ENCODE results near the gene GGCT.
"Not testable (repeated sequence)": the region's sequence is repeated elsewhere in the genome, so short reads cannot be mapped to it uniquely, and the experiment has no call there.

The GGCT gene

DNA sequence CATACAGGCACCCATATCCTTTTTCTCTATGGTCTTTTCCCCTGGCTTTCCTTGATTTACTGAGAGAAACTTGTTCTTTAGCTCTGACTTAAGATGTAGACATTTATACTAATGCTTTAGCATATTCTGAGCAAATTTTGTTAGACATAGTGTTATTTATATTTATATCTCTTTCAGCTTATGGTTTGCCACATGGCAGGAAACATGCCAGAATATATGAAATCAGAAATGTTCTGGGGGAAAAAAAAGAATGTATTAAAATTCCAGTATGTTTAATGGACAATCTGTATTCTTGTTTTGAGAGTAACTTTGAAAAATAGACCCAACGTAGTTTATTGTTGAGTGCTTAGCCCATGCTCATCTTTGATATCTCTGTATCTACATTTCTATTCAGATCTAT, 10.1 kb upstream of the GGCT start:
- no peak for DNase-seq

DNA sequence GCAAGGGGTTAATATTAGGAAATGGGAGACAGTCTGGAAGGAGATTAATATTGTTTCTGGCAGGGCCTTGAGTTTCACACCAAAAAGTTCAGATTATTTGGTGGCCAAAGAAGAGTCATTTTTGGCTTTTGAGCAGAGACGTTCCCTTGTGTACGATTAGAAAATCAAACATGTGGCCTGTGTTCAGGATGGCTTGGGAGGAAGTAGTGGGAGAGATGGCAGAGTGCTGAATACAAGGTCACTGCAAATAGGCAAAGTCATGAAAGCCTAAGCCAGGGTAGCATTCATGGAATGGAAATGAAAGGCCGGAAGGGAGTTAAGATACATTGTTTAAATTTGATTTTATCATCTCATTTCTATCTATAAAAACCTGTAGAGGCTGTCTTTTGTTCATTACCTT, 9.5 kb upstream of the GGCT start:
- no peak for DNase-seq

DNA sequence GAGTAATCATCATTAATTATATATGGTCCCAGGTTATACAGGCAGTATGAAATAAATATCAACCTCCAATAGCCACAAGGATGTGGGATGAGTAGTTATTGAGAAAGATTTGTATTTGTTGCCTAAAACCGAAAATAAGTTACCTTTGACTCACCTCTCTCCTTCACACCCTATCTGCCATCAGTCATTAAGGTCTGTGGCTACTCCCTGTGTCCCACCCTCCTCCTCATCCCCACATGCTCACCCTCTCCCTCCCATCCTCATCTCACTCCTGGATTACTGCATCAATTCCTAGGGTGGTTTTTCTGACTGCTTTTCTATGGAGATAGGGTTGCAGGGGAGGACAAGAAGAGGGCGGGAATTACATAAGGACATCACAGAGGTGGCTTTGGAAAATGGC, 9.1 kb upstream of the GGCT start:
- no peak for DNase-seq

DNA sequence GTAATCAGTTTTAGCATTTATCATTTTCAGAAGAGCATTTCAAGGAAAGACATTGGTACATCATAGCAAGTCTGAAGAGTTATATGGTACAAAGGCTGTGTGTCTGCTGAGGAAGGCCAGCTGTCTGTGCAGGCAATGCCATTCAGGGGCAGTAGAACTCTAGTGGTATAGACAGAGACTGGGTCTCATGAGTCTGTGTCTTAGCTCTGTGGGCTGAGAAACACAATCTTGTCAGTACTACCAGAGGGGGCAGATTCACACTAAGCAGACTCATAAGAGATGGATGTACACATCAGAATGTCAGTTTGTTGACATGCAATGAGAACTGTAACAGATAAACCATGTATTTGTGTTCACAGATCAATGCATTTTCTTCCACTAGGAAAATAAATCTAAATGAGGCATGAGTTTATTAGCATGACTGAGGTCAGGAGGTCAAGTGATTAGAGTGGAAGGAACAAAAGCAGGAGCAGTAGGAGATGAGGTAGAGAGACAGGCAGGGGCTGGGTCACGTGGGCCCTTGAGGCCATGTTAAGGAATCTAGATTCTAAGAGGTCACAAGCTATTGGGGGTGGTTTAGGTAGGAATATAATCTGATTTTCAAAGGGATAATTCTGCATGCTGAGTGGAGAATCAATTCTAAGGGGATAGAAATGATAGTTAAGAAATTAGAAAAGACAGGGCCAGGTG, 7.5 kb upstream of the GGCT start:
- DNase-seq, result no peak

DNA sequence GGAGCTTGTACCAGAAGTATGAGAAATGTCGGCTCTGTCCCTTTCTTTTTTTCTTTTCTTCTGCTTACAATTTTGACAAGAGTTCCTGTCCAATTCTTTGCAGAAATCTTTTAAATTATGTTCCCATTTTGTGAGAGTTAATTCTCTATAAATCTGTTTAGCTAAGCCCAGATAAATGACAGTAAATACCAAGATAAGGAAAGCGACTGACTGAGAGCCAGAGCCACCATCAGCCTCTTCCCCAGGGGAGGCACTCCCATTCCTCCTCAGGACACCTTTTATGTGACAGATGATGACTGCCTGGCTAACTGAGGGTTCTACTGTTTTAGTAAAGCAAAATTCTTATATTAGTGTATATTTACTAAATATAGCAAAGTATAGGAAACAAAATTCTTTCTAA, 6.9 kb upstream of the GGCT start:
- no peak for DNase-seq

DNA sequence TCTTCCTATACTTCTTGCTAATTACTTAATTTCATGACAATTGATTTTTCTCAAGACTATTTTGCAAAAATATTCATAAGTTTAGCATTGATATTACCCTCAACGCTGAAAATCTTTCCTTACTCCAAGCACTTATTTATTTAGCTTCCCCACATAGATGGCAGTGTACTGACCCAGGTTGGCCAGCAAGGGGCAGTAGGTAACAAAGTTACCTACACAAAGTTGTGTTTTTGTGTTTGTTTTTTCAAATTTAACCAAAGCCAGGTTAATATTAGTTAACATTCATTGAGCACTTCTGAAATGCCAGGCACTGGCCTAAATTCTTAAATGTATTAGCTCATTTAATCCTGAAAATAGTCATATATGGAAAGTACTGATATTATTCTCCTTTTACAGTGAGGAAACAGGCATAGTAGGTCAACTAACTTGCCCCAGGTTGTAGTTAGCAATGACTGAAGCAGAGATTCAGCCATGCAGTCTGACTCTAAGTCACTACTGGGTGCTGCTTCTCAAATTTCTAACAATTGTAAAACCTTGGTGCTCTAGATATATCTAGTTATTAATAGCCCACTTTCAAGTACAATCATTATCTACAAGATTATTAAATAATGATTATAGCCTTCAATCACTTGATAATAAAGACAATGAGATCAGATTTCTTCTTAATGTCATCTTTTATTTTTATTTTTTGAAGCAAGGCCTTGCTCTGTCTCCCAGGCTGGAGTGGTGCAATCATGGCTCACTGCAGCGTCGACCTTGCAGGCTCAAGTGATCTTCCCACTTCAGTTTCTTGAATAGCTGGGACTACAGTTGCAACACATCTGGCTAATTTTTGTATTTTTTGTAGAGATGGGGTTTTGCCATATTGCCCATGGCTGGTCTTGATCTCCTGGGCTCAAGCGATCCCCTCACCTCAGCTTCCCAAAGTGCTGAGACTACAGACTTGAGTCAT, 5.8 kb upstream of the GGCT start:
- peak; percentile 28 for DNase-seq

DNA sequence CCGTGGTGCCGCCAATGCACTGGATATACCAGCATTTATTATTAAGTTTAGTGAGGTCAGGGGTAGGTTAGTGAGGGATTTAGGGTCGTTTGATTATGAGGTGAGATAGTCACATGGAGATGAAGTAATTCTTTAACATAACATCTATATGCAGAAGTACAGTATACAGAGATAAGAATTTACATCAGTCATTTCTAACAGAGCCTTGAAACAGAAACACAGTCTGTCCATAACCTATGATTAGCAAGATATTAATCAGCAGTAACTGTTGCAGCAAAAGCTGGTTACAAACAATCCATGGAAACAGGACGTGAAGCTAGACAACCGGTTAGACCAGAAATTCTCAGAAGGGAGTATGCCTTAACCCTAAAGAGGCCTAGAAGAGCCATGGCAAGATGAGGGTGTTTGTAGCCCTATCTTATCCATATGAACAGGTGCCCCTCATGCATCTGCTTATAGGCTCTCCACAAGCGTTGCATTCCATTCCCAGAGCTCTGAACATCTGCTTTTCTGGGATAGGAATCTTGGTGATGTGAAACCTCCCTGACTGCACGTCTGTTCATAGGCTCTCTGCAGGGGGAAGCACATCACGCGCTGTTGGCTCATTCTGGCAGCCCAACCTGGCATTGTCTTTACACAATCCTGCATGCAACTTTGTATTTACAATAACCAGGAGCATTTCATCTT, 4.7 kb upstream of the GGCT start:
- DNase-seq, result not testable (repeated sequence)

DNA sequence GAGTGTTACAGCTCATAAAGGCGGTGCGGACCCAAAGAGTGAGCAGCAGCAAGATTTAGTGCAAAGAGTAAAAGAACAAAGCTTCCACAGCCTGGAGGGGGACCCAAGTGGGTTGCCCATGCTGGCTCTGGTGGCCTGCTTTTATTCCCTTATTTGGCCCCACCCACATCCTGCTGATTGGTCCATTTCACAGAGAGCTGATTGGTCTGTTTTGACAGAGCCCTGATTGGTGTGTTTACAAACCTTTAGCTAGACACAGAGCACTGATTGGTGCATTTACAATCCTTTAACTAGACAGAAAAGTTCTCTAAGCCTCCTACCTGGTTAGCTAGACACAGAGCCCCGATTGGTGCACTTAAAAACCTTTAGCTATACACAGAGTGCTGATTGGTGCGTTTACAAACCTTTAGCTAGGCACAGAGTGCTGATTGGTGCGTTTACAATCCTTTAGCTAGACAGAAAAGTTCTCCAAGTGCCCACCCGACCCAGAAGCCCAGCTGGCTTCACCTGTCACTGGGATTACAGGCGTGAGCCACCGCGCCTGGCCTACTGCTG, 2.8 kb upstream of the GGCT start:
- not testable (repeated sequence) for DNase-seq

DNA sequence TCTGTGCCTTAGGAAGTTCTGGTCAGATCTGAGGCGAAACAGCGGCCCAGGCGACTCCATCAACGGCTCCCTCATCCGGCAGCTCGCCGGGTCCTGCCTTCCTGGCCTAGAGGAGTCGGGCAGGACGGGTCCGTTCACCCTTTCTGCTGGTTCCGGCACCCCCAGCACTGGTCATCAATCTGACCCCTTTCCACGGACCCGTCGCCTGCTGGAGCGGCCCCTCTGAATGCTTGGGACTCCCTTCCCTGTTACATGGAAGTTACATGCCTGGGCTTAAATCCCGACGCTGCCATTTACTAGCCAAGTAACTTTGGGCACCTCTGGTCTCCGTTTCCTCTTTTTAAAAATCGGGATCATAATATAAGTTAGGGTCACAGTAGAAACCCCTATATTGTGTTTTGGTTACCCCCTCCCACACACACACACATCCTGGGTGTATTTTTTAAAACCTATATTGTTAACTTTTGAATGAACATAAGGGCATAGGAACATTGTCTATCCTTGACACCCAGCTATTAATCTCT, 607 bp upstream of the GGCT start:
- DNase-seq, result no peak

DNA sequence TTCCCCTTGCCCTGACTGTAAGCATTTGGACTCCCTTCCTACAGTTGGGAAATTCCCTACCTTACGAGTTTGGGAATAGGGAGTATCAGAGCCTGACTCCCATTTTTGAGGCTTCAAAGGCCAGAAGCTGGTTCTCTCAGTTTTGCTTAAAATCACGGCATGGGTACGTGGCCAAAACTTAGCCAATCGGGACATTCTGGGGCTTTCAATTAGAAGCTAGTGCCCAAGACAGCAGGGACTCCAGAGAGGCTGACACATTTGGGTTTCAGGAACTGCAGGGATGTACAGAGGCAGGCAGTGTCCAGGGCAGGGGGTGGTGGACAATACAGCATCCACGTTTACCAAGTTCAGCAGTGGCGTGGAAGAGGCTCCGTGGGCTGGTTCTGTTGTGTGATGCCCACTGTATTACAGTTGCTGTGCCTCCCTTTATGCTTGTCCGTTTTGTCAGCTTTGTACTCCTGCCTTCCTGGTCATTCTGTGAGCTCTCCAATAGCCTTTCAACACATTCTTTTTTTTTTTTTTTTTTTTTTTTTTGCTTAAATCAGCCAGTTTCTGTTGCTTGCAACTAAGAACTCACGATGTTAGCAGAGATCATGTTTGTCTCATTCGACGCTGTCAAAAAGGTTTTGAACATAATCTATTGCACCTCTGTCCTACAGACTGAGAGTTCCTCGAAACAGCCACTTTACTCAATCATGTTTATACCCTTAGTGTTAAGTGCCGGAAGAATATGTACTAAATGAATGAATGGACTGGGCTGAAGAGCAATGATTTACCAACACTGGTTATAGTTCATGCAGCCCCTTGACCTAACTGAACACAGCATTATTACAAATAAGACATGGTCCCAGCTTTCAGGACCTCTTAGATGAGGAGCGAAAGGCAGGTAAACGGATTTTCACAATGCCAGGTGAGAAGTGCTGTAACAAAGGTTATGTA, 1.1 kb downstream of the GGCT start:
- no peak for DNase-seq

DNA sequence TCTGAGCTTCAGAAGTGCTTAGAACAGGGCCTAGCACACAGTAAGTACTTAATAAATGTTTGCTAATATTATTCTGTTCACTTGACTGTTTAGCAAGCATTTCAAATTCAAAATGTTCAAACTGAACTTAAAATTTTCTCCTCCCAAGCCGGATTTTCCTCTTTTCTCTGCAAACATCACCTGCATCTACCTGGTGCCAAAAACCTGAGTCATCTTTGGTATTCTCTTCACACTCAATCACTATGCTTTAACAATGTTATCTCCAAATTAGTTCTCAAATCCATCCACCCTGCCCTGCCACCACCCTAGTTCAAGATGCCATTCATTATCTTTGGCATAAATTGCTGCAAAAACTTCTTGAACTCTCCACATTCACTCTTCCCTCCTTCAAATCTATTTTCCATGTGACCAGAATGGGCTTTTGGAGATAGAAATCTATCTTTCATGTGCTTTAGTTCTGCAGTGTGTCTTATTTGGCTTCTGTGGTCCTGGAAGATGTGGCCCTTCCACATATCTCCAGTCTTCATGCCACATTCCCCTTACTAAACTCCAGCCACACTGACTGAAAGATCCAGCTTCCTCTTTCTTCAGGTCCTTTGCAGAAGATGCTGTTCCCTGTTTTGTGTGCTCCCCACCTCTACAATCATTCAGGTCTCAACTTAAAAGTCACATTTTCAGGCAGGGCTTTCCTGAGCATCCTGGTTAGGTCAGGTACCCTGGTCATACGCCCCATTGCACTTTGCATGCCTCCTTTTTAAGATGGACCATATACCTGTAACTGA, 2.0 kb downstream of the GGCT start:
- DNase-seq, result no peak

DNA sequence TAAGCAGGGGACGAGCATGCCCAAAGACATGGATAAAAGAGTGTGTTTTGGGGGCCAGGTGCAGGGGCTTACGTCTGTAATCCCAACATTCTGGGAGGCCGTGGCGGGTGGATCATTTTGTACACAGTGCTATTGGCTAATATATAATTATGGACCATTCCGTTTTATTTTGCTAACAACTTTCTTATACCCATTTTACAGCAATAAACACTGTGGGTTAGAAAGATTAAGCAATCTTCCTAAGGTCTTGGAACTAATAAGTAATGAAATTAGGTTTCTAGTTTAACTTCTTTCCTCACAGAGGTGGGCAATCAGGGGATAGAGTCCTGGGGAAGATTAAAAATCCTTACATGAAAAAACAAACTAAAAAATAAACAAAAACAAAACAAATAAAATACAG, 3.4 kb downstream of the GGCT start:
- no peak for DNase-seq

DNA sequence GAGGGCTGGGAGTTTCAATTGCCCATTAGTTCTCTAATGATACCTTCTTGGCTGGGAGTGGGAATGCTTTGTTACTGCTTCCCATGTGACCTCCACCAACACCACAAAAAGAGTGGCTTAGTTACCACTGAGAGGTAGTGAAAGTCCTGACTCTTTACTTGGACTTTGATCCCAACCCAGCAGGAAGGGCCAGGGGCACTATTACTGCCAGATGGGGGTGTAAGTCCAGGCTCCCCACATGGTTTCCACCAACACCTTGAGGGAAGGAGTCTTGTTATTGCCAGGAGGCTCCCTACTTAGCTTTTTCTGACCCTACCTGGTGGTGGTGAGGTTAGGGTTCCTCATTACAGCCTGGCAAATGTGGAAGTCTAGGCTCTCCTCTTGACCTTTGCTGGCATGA, 11.4 kb downstream of the GGCT start:
- DNase-seq, result no peak

DNA sequence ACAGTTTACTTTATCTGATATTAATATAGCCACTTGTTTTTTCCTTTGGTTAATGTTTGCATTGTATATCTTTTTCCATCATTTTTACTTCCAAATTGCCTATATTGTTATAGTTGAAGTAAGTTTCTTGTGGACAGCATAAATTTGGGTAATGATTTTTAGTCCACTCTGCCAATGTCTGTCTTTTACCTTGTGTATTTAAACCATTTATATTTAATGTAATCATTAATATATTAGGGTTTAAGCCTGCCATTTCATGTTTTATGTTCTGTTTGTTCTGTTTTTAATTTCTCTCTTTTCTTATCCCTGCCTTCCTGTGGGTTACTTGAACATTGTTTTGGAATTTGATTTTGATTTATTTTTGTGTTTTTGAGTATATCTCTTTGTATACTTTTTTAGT, 13.2 kb downstream of the GGCT start:
- no peak for DNase-seq

DNA sequence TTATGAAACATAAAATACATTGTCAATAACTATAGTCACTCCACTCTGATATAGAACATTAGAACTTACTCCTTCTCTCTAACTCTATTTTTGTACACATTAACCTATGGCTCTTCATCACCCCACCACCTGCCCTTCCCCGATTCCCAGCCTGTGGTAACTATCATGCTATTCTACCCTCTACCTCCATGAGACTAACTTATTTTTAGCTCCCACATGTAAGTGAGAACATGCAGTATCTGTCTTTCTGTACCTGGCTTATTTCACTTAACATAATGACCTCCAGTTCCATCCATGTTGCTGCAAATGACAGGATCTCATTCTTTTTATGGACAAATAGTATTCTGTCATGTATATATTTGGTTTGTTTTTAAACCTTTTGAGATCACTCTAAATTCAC, 17.3 kb downstream of the GGCT start:
- no peak for DNase-seq

DNA sequence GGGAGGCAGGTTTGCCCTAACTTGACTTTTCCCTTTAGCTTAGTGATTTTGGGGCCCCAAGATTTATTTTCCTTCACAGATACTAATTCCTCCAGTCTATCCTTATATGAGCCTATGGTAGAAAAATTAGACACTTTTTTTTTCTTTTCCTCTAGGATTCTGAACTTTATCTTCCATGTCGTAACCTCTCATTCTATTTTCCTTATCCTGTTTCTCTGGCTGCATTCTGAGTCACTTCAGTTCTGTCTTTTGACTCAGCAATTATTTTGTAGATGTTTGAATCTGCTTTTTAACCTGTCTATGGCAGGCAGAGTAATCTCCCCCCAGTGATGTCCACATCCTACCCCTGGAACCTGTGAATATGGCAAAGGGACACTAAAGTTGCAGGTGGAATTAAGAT, 19.0 kb downstream of the GGCT start:
- DNase-seq, result no peak

DNA sequence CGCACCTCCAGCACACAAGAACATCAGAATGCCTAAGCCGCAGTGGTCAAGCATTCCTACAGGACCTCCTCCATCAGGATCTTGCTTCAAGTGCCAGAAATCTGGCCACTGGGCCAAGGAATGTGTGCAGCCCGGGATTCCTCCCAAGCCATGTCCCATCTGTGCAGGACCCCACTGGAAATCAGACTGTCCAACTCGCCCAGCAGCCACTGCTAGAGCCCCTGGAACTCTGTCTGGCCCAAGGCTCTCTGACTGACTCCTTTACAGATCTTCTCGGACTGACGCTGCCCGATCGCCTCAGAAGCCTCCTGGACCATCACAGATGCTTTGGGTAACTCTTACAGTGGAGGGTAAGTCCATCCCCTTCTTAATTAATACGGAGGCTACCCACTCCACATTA, 23.2 kb downstream of the GGCT start:
- not testable (repeated sequence) for DNase-seq

DNA sequence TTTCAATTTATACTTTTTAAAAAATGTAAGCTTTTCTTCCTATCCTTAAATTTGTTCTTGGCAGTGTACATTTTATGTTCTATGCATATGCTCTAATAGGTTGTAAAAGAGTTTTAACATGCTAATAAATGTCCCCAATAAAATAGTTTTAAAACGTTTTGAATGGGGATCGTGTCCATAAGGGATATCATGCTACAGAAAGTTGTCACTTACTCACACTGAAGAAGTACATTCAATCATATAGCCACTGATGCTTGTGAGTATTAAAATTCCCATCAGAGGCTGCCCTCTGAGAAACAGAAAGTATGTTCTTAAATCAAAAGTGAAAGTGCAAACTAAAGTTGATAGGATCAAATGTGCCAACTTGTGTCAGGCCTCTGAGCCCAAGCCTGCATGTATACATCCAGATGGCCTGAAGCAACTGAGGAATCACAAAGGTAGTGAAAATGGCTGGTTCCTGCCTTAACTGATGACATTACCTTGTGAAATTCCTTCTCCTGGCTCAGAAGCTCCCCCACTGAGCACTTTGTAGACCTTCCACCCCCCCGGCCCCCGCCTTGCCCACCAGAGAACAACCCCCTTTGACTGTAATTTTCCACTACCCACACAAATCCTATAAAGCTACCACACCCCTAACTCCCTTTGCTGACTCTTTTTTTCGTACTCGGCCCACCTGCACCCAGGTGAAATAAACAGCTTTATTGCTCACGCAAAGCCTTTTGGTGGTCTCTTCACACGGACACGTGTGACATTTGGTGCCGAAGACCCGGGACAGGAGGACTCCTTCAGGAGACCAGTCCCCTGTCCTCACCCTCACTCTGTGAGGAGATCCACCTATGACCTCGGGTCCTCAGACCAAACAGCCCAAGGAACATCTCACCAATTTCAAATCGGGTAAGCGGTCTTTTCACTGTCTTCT, 25.2 kb downstream of the GGCT start:
- DNase-seq, result peak; percentile 20

DNA sequence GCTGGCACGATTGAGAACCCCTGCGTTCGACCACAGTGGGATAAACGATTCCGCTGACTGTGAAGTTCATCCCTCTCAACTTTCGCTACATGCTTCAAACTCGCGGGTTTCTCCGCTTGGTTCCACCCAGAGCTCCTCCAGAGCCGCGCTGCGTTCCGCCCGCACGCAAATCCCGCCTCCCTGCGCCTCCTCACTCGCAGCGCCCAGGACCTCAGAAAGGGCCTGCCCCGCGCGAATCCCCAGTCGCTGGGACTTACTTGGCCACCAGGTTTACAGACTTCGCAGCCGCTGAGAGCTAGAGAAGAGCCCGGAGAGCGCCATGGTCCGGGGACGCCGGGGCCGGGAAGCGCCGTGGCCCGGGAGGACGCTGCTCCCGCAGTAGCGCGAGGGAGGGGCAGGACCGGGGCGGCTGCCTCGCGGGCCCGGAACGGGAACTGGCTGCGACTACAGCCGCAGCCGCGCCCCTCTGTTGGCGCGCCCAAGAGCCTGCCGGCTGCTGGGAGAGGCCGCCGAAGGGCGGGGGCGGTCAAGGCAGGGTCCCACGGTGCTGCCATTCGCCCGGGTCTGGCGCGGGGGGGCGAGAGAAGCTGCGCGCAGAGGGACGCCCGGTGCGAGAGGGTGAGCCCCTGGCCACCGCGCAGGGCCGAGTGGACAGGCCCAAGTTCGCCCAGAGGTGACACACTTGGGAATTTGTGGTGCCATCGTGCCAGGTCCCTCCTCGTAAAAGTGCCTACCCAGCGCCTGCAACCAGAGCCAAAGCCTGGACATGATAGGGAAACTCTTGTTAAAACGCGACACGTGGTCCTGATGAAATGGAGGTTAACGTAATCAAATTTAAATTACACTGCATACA, 26.1 kb downstream of the GGCT start, which contains the start of gene NOD1:
NOD1 (minus strand) TSS at position 436 of the 853 bp plus-strand sequence. CDS start 21,863 bp downstream, outside the sequence.
- DNase-seq, result peak; percentile 71

Measured in fibroblast of skin of right quadriceps (primary cell).